ENCODE results near the gene SYCP2.

DNA sequence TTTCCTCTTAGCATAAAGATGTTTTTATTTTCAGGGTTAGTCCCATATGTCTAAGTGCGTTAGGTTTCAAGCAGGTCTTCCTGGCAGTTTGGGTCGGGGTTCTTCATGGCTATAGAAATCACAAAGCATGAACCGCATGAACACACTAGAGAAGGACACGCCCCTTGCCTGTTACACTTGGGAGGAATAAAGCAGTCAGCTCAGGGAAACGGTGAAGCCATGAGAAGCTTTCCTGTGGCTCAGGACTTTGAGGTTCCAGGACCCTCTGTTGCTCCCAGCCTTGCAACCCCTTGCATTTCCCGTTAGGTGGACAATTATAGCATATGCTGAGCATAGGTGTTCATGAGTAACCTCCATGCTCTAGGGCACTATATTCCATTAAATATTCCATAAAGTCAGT is 96.7 kb downstream of the SYCP2 start:
- TF ChIP-seq EP300 (IDR thresholded peaks at IDR 0.05) (no peak), POLR2AphosphoS5 (IDR thresholded peaks at IDR 0.05) (no peak)
